K562 (cell line): ENCODE measurements around the gene HIVEP1. TPM values are rescaled to one million over a fixed set of nuclear protein-coding genes. Genes with fewer than 3 reads are reported as not detected.

Source experiments
- CBFA2T3 ChIP-seq: fragments of 450-650 bp; IDR thresholded peaks from 2 replicates; pipeline ENCODE4 v1.6.1; 2017
- CEBPZ ChIP-seq: fragments of 150-350 bp; IDR thresholded peaks from 2 replicates; pipeline ENCODE4 v1.6.1; 2014; ENCODE audit warnings: low read depth, mild to moderate bottlenecking, low read length, borderline replicate concordance
- CHAMP1 ChIP-seq: fragments of 450-650 bp; IDR thresholded peaks from 2 replicates; pipeline ENCODE4 v1.6.1; 2016; ENCODE audit warnings: mild to moderate bottlenecking
- CREB5 ChIP-seq: fragments of 250-450 bp; sonication (Bioruptor Pico); IDR thresholded peaks from 2 replicates; pipeline ENCODE4 v1.5.0; 2020; ENCODE audit warnings: mild to moderate bottlenecking
- EGR1 ChIP-seq: fragments of 450-650 bp; conservative IDR thresholded peaks from 2 replicates; pipeline ENCODE4 v1.6.1; 2017; ENCODE audit warnings: mild to moderate bottlenecking
- ETV5 ChIP-seq: sonication (generic); formaldehyde crosslinking; IDR thresholded peaks from 2 replicates; pipeline ENCODE4 v1.4.0; 2020; ENCODE audit warnings: low read depth, mild to moderate bottlenecking, missing genetic modification reagents
- IRF9 ChIP-seq: fragments of 450-650 bp; IDR thresholded peaks from 2 replicates; pipeline ENCODE4 v1.6.1; 2016; ENCODE audit warnings: missing biosample characterization, missing genetic modification characterization
- L3MBTL2 ChIP-seq: fragments of 450-650 bp; IDR thresholded peaks from 2 replicates; pipeline ENCODE4 v1.6.1; 2016; ENCODE audit warnings: mild to moderate bottlenecking, moderate library complexity
- MCM5 ChIP-seq: fragments of 450-650 bp; IDR thresholded peaks from 2 replicates; pipeline ENCODE4 v1.6.1; 2016; ENCODE audit warnings: low read depth
- NBN ChIP-seq: fragments of 450-650 bp; IDR thresholded peaks from 2 replicates; pipeline ENCODE4 v1.6.1; 2016; ENCODE audit warnings: low read depth, mild to moderate bottlenecking
- POLR3G ChIP-seq: IDR thresholded peaks from 2 replicates; pipeline ENCODE4 v1.6.1; 2011; ENCODE audit not compliant: insufficient read length, insufficient replicate concordance; ENCODE audit errors: extremely low read depth
- RBM15 ChIP-seq: fragments of 200-400 bp; formaldehyde crosslinking; IDR thresholded peaks from 2 replicates; pipeline ENCODE4 v1.6.1; 2018; ENCODE audit warnings: mild to moderate bottlenecking, low read length, moderate library complexity; ENCODE audit not compliant: insufficient read depth
- THAP7 ChIP-seq: fragments of 250-450 bp; sonication (Bioruptor Pico); IDR thresholded peaks from 2 replicates; pipeline ENCODE4 v1.5.0; 2021
- TOE1 ChIP-seq, 2 experiments: fragments of 450-650 bp in 1 of 2; sonication (generic) in 1 of 2; formaldehyde crosslinking in 1 of 2; IDR thresholded peaks; 2 replicates each; pipeline versions ENCODE4 v1.7.1 to v1.8.0; 2016 to 2022; ENCODE audit warnings: borderline replicate concordance in 2 of 2, mild to moderate bottlenecking in 2 of 2, antibody characterized with exemption in 1 of 2, inconsistent platforms in 1 of 2, low read depth in 1 of 2, missing genetic modification reagents in 1 of 2, moderate library complexity in 1 of 2
- YY1 ChIP-seq, 3 experiments: IDR thresholded peaks; 2 replicates each; pipeline ENCODE4 v1.6.1; 2011; ENCODE audit warnings: low read length in 2 of 3, mild to moderate bottlenecking in 2 of 3, moderate library complexity in 2 of 3, borderline replicate concordance in 1 of 3, control low read depth in 1 of 3, low read depth in 1 of 3; ENCODE audit not compliant: insufficient read depth in 3 of 3, insufficient replicate concordance in 2 of 3, control insufficient read depth in 1 of 3, insufficient read length in 1 of 3; ENCODE audit errors: extremely low read depth in 1 of 3
- ZNF140 ChIP-seq: fragments of 250-450 bp; sonication (Bioruptor Pico); IDR thresholded peaks from 2 replicates; pipeline ENCODE4 v1.8.0; 2021; ENCODE audit warnings: moderate library complexity, mild to moderate bottlenecking, inconsistent platforms
- polyA plus RNA-seq, 8 experiments: library from polyadenylated mRNA; depleted of rRNA in 4 of 8; stranded (reverse) in 5 of 8; unstranded in 3 of 8; fragments of >200 nt; fragmentation: Nextera tagmentation in 2 of 8; fragmentation: Illumina TruSeq in 1 of 8; extraction: Ambion mirVana in 2 of 8; extraction: Trizol in 1 of 8; gene quantifications; 2 replicates each; pipeline versions ENCODE4 v1.2.1 to v1.2.3, GENCODE V29; 2011 to 2014; ENCODE audit warnings: inconsistent platforms in 1 of 8, missing spikeins in 1 of 8
- total RNA-seq, 7 experiments: library from RNA; depleted of rRNA in 6 of 7; stranded (reverse); fragments of >200 nt in 6 of 7; fragmentation: Illumina TruSeq in 2 of 7; extraction: Trizol in 2 of 7; gene quantifications; 2 replicates each; pipeline versions ENCODE4 v1.2.1 to v1.2.3, GENCODE V29; 2011 to 2021; ENCODE audit warnings: low replicate concordance in 1 of 7

HIVEP1 gene
- total and polyA plus RNA-seq, 9 of the 15 experiments (the other 6 are each of a cell fraction or from before 2014, with no cell fraction given), result 6.0 to 33.3 (median 21.7) TPM

- no peak for TF ChIP-seq MCM5
- no peak for TF ChIP-seq ETV5 (CRISPR knock-in tag)
- peak in 2 of 3 experiments; percentile 50 to 79 for TF ChIP-seq YY1 (IDR thresholded peaks at IDR 0.05; ENCODE audit: borderline replicate concordance in 1 of 3, control insufficient read depth in 1 of 3, extremely low read depth in 1 of 3, insufficient read depth in 3 of 3, insufficient read length in 1 of 3, insufficient replicate concordance in 2 of 3, low read depth in 1 of 3, low read length in 2 of 3)
- peak; percentile 71 for TF ChIP-seq EGR1
- TF ChIP-seq L3MBTL2, result peak; percentile 53
- TF ChIP-seq TOE1 (IDR thresholded peaks at IDR 0.05; ENCODE audit: borderline replicate concordance), result peak; percentile 68
- TF ChIP-seq TOE1 (CRISPR knock-in tag; IDR thresholded peaks at IDR 0.05; ENCODE audit: borderline replicate concordance, low read depth), result no peak
- no peak for TF ChIP-seq CREB5 (CRISPR knock-in tag)
- TF ChIP-seq ZNF140 (CRISPR knock-in tag), result no peak
- TF ChIP-seq RBM15, result no peak
- TF ChIP-seq IRF9, result no peak
- TF ChIP-seq CEBPZ, result no peak
- TF ChIP-seq POLR3G, result no peak
- TF ChIP-seq CHAMP1, result peak; percentile 88
- peak; percentile 10; the same call in 1 of the 2 replicates for TF ChIP-seq CBFA2T3
- TF ChIP-seq THAP7 (CRISPR knock-in tag), result no peak
- peak; percentile 81 for TF ChIP-seq NBN
These were observed 3.5 kb upstream of the HIVEP1 start (continued) for GRCh38 chr6:12008366-12009179.
